ENCODE data around the gene PJA2.

PJA2 gene

GRCh38 chr5:109307456-109307855 lies 102.3 kb downstream of the PJA2 start:
- Histone ChIP-seq H3K27me3 (replicated peaks; ENCODE audit: control insufficient read depth, insufficient read depth, low read length) (no peaks in the 10 kb centered on the region), H3K4me3 (replicated peaks; ENCODE audit: low read depth, low read length) (no peak overlapping the region), H3K36me3 (ENCODE audit: control insufficient read depth, insufficient read depth, low read length) (no peaks in the 10 kb centered on the region)
- no peak for DNase-seq (ENCODE audit: extremely low read depth, insufficient read length)
- TF ChIP-seq CTCF (IDR thresholded peaks at IDR 0.05; ENCODE audit: insufficient read depth, low read length, poor library complexity, severe bottlenecking), result no peak

GRCh38 chr5:109305352-109305751 lies 104.4 kb downstream of the PJA2 start:
- no peaks in the 10 kb centered on the region for H3K27me3 ChIP-seq (replicated peaks; ENCODE audit: control insufficient read depth, insufficient read depth, low read length)
- no peak for TF ChIP-seq CTCF (IDR thresholded peaks at IDR 0.05; ENCODE audit: insufficient read depth, low read length, poor library complexity, severe bottlenecking)
- DNase-seq (ENCODE audit: extremely low read depth, insufficient read length), result no peak
- no peaks in the 10 kb centered on the region for H3K36me3 ChIP-seq (ENCODE audit: control insufficient read depth, insufficient read depth, low read length)
- no peak overlapping the region for H3K4me3 ChIP-seq (replicated peaks; ENCODE audit: low read depth, low read length)

- DNase-seq (ENCODE audit: extremely low read depth, insufficient read length), result no peak
- TF ChIP-seq CTCF (IDR thresholded peaks at IDR 0.05; ENCODE audit: insufficient read depth, low read length, poor library complexity, severe bottlenecking), result no peak
- Histone ChIP-seq H3K27me3 (replicated peaks; ENCODE audit: control insufficient read depth, insufficient read depth, low read length) (no peaks in the 10 kb centered on the region), H3K36me3 (ENCODE audit: control insufficient read depth, insufficient read depth, low read length) (no peaks in the 10 kb centered on the region), H3K4me3 (replicated peaks; ENCODE audit: low read depth, low read length) (no peak overlapping the region)
Measured at GRCh38 chr5:109304309-109304708, 105.5 kb downstream of the PJA2 start.

- no peaks in the 10 kb centered on the region for H3K36me3 ChIP-seq (ENCODE audit: control insufficient read depth, insufficient read depth, low read length)
- no peaks in the 10 kb centered on the region for H3K27me3 ChIP-seq (replicated peaks; ENCODE audit: control insufficient read depth, insufficient read depth, low read length)
- TF ChIP-seq CTCF (IDR thresholded peaks at IDR 0.05; ENCODE audit: insufficient read depth, low read length, poor library complexity, severe bottlenecking), result no peak
- no peak overlapping the region for H3K4me3 ChIP-seq (replicated peaks; ENCODE audit: low read depth, low read length)
- no peak for DNase-seq (ENCODE audit: extremely low read depth, insufficient read length)
Measured at GRCh38 chr5:109300367-109300766, 109.4 kb downstream of the PJA2 start.

GRCh38 chr5:109299557-109299956 lies 110.2 kb downstream of the PJA2 start:
- H3K4me3 ChIP-seq (replicated peaks; ENCODE audit: low read depth, low read length), result no peak overlapping the region
- no peaks in the 10 kb centered on the region for H3K27me3 ChIP-seq (replicated peaks; ENCODE audit: control insufficient read depth, insufficient read depth, low read length)
- no peak for TF ChIP-seq CTCF (IDR thresholded peaks at IDR 0.05; ENCODE audit: insufficient read depth, low read length, poor library complexity, severe bottlenecking)
- no peaks in the 10 kb centered on the region for H3K36me3 ChIP-seq (ENCODE audit: control insufficient read depth, insufficient read depth, low read length)
- no peak for DNase-seq (ENCODE audit: extremely low read depth, insufficient read length)

- DNase-seq (ENCODE audit: extremely low read depth, insufficient read length), result no peak
- Histone ChIP-seq H3K4me3 (replicated peaks; ENCODE audit: low read depth, low read length) (no peak overlapping the region), H3K27me3 (replicated peaks; ENCODE audit: control insufficient read depth, insufficient read depth, low read length) (no peaks in the 10 kb centered on the region), H3K36me3 (ENCODE audit: control insufficient read depth, insufficient read depth, low read length) (no peaks in the 10 kb centered on the region)
- no peak for TF ChIP-seq CTCF (IDR thresholded peaks at IDR 0.05; ENCODE audit: insufficient read depth, low read length, poor library complexity, severe bottlenecking)
Measured at GRCh38 chr5:109298794-109299193, 111.0 kb downstream of the PJA2 start.
